ENCODE data around the gene GIGYF1.
A peak's percentile ranks its signal among the peaks of the same experiment; 100 is the strongest.

GIGYF1 gene

DNA sequence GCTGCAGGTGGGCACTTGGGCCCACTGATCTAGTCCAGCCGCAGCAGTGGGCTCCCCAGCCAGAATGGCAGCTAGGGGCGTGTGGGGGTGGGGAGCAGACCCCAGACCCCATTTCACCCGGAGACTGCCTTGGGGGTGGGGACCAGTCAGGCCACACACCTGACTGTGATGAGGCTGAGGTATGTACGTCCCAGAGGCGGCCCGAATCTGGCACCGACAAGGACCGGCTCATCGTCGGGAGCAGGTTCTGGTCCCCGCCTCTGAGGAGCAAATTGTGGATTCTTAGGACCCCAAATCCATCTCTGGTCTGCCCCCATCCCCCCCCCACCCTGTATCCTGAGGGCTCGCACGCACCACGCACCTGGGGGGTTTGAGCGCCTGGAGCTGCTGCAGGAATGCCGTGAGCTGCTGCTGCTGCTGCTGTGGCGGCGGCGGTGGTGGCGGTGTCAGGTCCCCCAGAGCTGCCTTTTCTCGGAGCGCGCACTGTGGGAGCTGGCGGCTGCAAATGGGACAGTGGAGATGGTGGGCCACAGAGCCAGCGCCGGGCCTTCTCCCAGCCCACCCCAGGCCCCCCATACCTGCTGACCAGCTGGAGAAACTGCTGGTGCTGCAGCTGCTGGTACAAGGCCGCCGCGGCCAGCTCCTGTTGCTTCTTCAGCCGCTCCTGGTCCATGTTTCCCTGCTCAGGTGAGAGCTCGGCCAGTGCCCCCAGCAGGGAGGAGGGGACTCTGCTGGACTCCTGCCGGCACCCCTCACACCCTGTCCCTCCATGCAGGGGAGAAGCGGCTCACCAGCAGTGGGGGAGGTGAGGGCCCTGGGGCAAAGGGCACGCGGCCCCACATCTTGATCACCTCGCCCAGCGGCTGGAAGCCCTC is 10.2 kb downstream of the GIGYF1 start:
- no peak for DNase-seq (ENCODE audit: low read depth)

DNA sequence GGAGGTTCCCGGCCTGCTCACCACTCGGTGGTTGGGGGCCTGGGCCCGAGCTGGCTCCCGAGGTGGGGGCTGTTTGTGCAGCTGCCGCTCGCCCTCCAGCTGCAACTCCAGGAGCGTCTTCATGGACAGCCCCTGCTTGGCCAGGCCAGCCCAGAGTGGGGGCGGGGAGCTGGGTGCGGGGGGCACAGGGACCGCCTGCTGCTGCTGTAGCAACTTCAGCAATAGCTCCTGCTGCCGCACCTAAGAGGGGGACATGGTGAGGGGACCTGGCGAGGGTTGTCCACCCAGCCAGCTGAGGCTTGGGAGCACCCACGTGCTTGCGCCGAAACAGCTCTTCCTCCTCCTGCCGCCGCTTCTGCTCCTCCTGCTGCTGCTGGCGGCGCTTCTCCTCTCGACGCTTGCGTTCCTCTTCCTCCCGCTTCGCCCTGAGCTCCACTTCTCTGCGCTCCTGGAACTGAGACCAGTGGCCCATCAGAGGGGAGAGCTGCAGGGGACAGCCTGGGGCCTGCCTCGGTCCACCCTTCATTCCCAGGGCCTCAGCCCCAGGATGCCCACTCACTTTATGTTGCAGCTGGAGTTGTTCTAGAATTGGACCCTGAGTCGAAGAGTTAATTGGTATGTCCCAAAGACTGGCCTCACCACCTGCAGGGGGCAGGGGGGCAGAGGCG is 10.9 kb downstream of the GIGYF1 start:
- DNase-seq (ENCODE audit: low read depth) = no peak

DNA sequence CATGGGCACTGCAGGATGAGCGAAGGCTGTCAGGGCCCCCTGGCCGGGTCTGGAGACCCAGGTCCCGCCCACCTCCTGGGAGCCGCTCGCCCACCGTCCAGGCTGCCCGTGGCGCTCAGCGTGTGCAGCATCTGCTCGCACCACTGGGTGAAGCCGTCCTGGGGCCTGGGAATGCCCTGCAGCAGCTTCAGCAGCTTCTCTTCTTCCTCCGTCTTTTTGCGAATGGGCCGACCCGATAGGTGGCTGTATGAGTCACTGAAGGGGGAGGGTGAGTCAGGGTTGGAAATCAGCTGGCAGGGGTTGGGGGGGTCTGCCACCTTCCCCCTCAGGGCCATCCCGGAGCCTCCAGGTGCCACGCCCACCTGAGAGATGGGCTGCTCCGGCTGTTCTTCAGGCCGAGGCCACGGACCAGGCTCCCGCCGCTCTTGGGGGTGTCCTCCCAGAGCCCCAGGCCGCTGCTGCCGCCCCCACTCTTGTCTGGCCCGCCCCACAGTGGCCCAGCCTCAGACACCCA is 11.8 kb downstream of the GIGYF1 start:
- DNase-seq (ENCODE audit: low read depth) = no peak

- DNase-seq (ENCODE audit: low read depth) = no peak
Observed at GRCh38 chr7:100681491-100682227, 12.4 kb downstream of the GIGYF1 start.

DNA sequence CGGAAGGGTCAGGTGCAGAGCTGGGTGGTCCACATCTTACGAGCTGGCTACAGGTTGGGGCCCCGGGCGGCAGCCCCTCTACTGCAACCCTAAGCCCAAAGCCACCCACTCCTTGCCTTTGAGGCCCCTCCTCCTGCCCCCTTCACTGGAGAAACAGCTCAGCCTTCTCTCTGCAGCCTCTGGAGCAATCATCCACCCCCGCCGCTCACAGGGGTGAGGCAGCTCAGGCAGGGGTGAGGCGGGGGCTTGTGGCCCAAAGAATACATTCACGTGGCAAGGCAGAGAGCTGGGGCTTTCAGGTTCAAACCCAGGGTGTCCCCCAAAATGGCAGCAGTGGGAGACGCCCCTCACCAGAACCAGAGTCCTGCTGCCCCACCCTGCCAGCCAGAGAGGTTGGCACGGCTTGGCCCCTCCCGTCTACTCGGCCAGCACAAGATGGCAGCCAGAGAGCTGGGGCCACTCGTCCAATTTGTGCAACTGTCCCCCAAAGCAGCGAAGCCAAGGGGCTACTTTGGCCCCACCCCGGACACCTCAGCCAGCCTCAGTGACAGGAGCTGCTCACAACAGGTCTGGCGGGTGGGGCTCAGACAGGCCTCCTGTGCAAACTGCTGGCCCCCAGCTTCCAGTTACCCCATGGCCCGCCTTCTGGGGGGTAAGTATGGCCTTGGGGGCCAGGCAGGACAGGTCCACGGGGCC is 13.3 kb downstream of the GIGYF1 start:
- no peak for DNase-seq (ENCODE audit: low read depth)

GRCh38 chr7:100679927-100680575 is 14.0 kb downstream of the GIGYF1 start:
- DNase-seq (ENCODE audit: low read depth) = no peak

GRCh38 chr7:100679129-100679926 is 14.7 kb downstream of the GIGYF1 start:
- no peak for DNase-seq (ENCODE audit: low read depth)

DNA sequence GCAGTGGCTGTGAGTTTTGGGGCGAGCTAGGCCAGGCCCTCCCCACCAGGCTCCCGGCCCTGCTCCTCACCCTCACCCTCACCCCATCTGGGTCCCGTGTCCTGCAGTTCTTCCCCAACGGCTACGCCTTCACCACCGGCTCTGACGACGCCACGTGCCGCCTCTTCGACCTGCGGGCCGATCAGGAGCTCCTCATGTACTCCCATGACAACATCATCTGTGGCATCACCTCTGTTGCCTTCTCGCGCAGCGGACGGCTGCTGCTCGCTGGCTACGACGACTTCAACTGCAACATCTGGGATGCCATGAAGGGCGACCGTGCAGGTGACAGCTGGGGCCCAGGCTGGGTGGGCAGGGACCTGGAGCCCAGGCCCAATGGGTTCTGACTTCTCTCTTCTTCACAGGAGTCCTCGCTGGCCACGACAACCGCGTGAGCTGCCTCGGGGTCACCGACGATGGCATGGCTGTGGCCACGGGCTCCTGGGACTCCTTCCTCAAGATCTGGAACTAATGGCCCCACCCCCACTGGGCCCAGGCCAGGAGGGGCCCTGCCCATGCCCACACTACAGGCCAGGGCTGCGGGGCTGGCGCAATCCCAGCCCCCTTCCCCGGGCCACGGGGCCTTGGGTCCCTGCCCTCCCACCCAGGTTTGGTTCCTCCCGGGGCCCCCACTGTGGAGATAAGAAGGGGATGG is 15.6 kb downstream of the GIGYF1 start:
- DNase-seq (ENCODE audit: low read depth) = no peak

DNA sequence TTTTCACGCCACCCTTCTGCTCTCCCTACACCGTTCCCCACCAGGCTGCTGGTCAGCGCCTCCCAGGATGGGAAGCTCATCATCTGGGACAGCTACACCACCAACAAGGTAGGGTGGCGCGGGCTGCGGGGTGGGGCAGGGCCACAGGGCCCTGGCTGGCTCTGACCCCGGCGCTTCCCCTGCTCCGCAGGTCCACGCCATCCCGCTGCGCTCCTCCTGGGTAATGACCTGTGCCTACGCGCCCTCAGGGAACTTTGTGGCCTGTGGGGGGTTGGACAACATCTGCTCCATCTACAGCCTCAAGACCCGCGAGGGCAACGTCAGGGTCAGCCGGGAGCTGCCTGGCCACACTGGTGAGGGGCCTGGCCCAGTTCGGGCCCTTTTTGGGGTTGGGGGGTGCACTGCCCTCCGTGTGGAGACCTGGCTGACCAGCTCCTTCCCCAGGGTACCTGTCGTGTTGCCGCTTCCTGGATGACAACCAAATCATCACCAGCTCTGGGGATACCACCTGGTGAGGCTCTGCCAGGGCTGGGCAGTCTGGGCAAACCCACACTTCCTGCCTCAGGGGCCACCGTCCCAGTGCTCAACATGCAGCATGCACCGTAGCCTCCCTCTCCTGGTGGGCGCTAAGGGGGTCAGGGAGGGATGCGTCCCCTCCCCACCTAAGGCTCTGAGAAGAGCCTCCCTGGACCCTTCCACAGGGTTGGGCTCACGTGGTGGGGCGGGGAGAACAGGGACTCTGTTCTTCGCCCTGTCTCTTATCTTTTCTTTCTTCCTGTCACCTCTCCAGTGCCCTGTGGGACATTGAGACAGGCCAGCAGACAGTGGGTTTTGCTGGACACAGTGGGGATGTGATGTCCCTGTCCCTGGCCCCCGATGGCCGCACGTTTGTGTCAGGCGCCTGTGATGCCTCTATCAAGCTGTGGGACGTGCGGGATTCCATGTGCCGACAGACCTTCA is 16.5 kb downstream of the GIGYF1 start:
- DNase-seq (ENCODE audit: low read depth) = no peak

GRCh38 chr7:100676501-100677306 is 17.3 kb downstream of the GIGYF1 start:
- no peak for DNase-seq (ENCODE audit: low read depth)

- peak; percentile 74 for DNase-seq (ENCODE audit: low read depth)
Observed at GRCh38 chr7:100675581-100676350, 18.3 kb downstream of the GIGYF1 start.

DNA sequence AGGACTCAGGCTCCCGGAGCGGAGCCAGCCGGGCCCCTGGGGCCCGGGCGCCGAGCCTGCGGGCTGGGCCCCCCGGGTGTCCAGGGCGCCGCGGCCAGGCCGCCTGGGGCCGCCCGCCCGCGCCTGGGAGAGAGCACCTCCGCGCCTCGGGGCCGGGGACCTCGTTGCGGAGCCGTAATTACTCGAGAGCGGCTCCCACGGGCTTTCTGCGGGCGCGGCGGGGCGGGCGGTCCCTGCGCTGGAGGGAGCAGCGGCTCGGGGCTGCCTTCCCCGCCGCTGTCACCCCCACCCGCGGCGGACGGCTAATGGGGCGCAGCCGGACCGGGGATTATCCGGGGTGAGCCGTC is 19.0 kb downstream of the GIGYF1 start:
- DNase-seq (ENCODE audit: low read depth) = peak; percentile 39

GRCh38 chr7:100674411-100675104 is 19.5 kb downstream of the GIGYF1 start:
- no peak for DNase-seq (ENCODE audit: low read depth)

GRCh38 chr7:100673942-100674410 is 20.1 kb downstream of the GIGYF1 start:
- DNase-seq (ENCODE audit: low read depth) = no peak

GRCh38 chr7:100673302-100673941 is 20.6 kb downstream of the GIGYF1 start, which contains the start of gene GNB2:
TSS of gene GNB2 (plus strand) at chr7:100673740. CDS start at chr7:100676266, 2,526 bp downstream.
- DNase-seq (ENCODE audit: low read depth) = peak; percentile 98

Measured in activated T-helper 9 cell treated with anti-CD3 and anti-CD28 coated beads, Interleukin-2, amount 50 U/mL, for 16 hours (primary cell).